Stomach smooth muscle (tissue), 2 donors: ENCODE data around the gene PLPPR1.

Experiments
- H3K27ac ChIP-seq: one replicate; pipeline ENCODE4 v1.7.0; 2013; ENCODE audit warnings: mild to moderate bottlenecking, low read length, inconsistent platforms
- H3K27me3 ChIP-seq, 2 donors: one replicate each; pipeline ENCODE4 v1.7.0; 2013; ENCODE audit warnings: low read length in 2 of 2; ENCODE audit not compliant: insufficient read depth in 2 of 2, control insufficient read depth in 1 of 2
- H3K36me3 ChIP-seq, 2 donors: one replicate each; pipeline ENCODE4 v1.7.0; 2013; ENCODE audit warnings: low read length in 2 of 2; ENCODE audit not compliant: control insufficient read depth in 2 of 2, insufficient read depth in 2 of 2
- H3K4me1 ChIP-seq: one replicate; pipeline ENCODE4 v1.7.0; 2013; ENCODE audit warnings: low read length; ENCODE audit not compliant: control insufficient read depth, insufficient read depth
- H3K4me3 ChIP-seq, 2 donors: one replicate each; pipeline ENCODE4 v1.7.0; 2013; ENCODE audit warnings: low read length in 2 of 2
- H3K9ac ChIP-seq, 2 donors: one replicate each; pipeline ENCODE4 v1.7.0; 2013; ENCODE audit warnings: low read length in 2 of 2, mild to moderate bottlenecking in 1 of 2
- H3K9me3 ChIP-seq, 2 donors: one replicate each; pipeline ENCODE4 v1.7.0; 2013; ENCODE audit warnings: low read length in 2 of 2; ENCODE audit not compliant: control insufficient read depth in 2 of 2
- donor health status: healthy.
- donor health status: Pancreatic carcinoma.

PLPPR1 gene

DNA sequence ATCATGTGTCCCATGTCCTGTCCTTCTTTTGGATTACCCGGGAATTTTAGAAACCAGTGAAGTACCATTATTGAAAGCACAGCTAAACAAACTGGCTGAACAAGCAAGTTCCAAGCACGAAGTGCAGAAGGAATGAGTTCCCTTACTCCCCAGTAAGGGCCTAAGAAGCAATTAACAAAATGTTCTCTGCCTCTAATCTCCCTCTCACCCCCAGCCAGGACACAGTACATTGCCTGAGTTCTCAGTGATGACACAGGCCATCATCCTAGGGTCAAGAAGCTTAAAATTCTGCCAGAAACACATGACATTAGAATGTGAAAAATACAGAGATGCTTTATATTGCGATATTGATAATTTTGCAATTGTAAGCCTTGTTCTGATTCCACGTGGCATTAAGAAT lies 118.0 kb downstream of the PLPPR1 start:
- Histone ChIP-seq H3K9ac (no peak overlapping the region), H3K27me3 (no peaks in the 10 kb centered on the region), H3K36me3 (no peaks in the 10 kb centered on the region), H3K9me3 (peaks cover 0 to 2% of the 10 kb centered on the region in 2 donors), H3K27ac (no peak overlapping the region), H3K4me1 (no peaks in the 10 kb centered on the region), H3K4me3 (no peak overlapping the region)

DNA sequence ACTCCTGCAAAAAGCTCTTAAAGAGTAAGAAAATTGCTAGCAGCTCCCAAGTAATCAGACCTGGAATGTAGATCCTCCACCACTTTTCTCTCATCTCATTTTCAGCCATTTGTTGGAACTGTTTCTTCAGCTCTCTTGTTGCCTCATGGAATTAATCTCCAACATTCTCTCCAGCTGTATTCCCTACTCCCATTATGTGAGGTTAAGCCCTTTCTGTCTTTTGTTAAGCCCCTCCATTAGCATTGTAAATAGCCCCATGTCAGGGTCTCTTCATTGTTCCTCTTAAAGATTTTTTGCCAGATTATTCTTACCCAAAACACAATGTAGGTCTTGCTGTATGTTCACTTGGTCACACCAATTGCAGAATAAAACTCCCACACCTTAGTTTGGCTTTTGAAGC lies 119.8 kb downstream of the PLPPR1 start:
- H3K27me3 ChIP-seq, result no peaks in the 10 kb centered on the region
- H3K4me1 ChIP-seq, result no peaks in the 10 kb centered on the region
- H3K9me3 ChIP-seq, result peaks cover 0 to 4% of the 10 kb centered on the region in 2 donors

DNA sequence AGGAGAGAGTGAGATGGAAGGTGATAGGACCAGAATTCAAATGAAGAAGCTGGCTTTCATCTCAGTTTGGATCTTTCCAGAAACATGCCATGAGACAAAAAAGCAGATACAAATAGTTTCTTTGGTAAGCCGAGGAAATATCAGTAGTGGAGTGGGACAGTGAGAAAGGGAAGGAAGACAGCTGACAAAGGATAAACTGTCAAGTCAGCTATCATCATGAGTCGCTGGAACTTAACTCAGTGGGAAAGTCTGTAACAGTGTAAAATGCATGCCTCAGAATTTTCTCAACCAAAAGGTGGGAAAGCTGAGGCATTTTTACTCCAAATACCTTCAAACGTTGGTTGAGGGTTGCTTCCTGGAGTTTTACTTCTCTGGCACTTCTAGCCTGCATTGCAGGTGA lies 129.8 kb downstream of the PLPPR1 start:
- no peak overlapping the region for H3K27ac ChIP-seq
- H3K9ac ChIP-seq, result no peak overlapping the region
- H3K4me1 ChIP-seq, result no peaks in the 10 kb centered on the region
- no peak overlapping the region for H3K4me3 ChIP-seq
- H3K36me3 ChIP-seq, result no peaks in the 10 kb centered on the region
- H3K9me3 ChIP-seq, result no peaks in the 10 kb centered on the region
- no peaks in the 10 kb centered on the region for H3K27me3 ChIP-seq

More for the DNA sequence above, 119.8 kb downstream of the PLPPR1 start:
- no peak overlapping the region for H3K4me3 ChIP-seq
- H3K36me3 ChIP-seq, result no peaks in the 10 kb centered on the region
- no peak overlapping the region for H3K27ac ChIP-seq
- H3K9ac ChIP-seq, result no peak overlapping the region

DNA sequence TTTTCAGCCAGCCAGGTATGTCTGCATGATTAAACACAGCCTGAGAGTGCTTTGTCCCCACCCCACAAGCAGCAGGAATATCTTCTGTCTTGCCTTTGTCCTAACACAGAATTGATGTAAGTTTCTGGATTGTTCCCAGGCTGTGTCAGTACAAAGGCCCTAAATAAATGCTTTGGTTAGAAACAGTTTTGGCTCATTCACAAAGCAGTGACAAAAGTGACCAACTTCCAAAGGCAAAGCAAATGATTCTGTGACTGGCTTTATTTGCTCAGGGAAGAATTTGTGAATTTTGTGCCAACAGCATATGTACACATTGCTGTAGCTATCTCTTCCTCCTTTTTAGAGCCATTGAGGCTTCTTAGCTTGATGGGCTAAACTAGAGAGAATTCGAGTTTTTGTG lies 133.7 kb downstream of the PLPPR1 start:
- no peaks in the 10 kb centered on the region for H3K36me3 ChIP-seq
- H3K27me3 ChIP-seq, result no peaks in the 10 kb centered on the region
- no peaks in the 10 kb centered on the region for H3K9me3 ChIP-seq
- no peak overlapping the region for H3K27ac ChIP-seq
- no peaks in the 10 kb centered on the region for H3K4me1 ChIP-seq
- no peak overlapping the region for H3K9ac ChIP-seq
- no peak overlapping the region for H3K4me3 ChIP-seq

DNA sequence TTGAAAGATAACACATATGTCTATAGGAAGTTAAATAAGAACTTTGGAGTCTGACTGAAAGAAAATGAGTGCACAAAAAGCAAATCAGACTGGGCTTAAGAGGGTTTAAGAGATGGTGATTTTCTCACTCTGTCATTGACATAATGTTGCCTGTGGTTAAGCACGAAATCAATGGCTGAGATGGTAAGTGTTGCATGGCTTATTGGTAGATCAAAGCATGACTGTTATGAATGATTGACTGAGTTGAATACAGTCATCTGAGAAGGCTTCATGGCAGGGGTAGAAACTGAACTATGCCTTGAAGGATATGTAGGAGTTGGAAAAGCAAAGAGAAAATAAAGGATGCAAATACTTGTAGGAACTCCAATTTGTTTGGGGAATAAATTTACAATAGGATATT lies 136.6 kb downstream of the PLPPR1 start:
- Histone ChIP-seq H3K27ac (no peak overlapping the region), H3K9ac (no peak overlapping the region), H3K9me3 (no peaks in the 10 kb centered on the region), H3K36me3 (no peaks in the 10 kb centered on the region), H3K4me3 (no peak overlapping the region), H3K4me1 (no peaks in the 10 kb centered on the region), H3K27me3 (no peaks in the 10 kb centered on the region)

GRCh38 chr9:101167490-101168134 lies 139.1 kb downstream of the PLPPR1 start:
- Histone ChIP-seq H3K4me1 (no peaks in the 10 kb centered on the region), H3K27me3 (no peaks in the 10 kb centered on the region), H3K36me3 (no peaks in the 10 kb centered on the region), H3K27ac (no peak overlapping the region), H3K4me3 (no peak overlapping the region), H3K9ac (no peak overlapping the region), H3K9me3 (no peaks in the 10 kb centered on the region)

DNA sequence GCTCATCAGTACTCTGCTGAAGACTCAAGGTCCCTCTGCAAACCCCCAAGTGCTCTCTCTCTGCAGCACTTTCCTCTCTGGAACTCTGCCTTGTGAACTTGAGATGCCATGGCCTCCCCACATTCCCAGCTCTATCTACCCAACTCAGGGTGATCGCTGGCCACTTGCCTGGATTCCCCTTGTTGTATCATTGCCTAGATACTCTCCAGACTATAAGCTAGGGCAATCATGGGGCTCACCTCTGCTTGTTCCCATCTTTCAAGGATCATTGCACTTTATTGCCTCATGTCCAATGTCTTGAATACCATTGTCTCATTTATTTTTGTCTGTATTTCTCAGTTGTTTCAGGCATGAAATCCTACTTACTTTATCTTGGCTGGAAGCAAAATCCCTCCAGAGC lies 144.1 kb downstream of the PLPPR1 start:
- Histone ChIP-seq H3K4me3 (no peak overlapping the region), H3K27ac (no peak overlapping the region), H3K27me3 (no peaks in the 10 kb centered on the region)

GRCh38 chr9:101173907-101174306 lies 145.4 kb downstream of the PLPPR1 start:
- no peak overlapping the region for H3K9ac ChIP-seq
- H3K4me3 ChIP-seq, result no peak overlapping the region
- H3K36me3 ChIP-seq, result no peaks in the 10 kb centered on the region
- H3K4me1 ChIP-seq, result no peaks in the 10 kb centered on the region
- H3K27ac ChIP-seq, result no peak overlapping the region
- no peaks in the 10 kb centered on the region for H3K27me3 ChIP-seq
- peaks cover 0 to 6% of the 10 kb centered on the region in 2 donors for H3K9me3 ChIP-seq

More for the DNA sequence above, 144.1 kb downstream of the PLPPR1 start:
- no peaks in the 10 kb centered on the region for H3K4me1 ChIP-seq
- no peak overlapping the region for H3K9ac ChIP-seq
- no peaks in the 10 kb centered on the region for H3K36me3 ChIP-seq
- peaks cover 0 to 6% of the 10 kb centered on the region in 2 donors for H3K9me3 ChIP-seq

- Histone ChIP-seq H3K4me1 (no peaks in the 10 kb centered on the region), H3K9ac (no peak overlapping the region), H3K9me3 (peaks cover 0 to 6% of the 10 kb centered on the region in 2 donors)
Observed at GRCh38 chr9:101176384-101176783, 147.9 kb downstream of the PLPPR1 start.

DNA sequence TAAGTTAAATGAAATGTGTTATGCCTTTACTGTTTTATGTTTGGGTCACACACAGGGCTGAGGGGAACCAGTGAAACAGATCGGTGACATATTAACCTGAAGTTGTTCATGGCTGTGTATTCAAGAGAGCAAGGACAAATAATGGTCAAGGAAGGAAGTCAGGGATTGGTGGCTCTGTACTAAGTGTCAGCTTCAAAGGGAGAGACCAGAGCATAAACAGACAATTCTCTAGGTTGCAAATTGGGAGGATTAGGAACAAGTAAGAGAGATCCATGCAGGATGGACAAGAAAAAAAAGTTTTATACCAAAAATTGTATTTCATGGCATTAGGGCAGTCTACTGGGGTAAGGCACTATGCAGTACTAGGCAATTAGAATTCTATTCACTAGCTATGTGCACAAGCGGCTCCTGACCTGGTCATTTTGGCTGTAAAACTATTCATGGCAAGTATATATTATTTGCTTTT lies 156.3 kb downstream of the PLPPR1 start:
- Histone ChIP-seq H3K9ac (no peak overlapping the region), H3K4me1 (no peaks in the 10 kb centered on the region), H3K27me3 (no peaks in the 10 kb centered on the region), H3K36me3 (no peaks in the 10 kb centered on the region), H3K4me3 (no peak overlapping the region), H3K9me3 (no peaks in the 10 kb centered on the region), H3K27ac (no peak overlapping the region)

More at GRCh38 chr9:101176384-101176783, 147.9 kb downstream of the PLPPR1 start:
- H3K36me3 ChIP-seq, result no peaks in the 10 kb centered on the region
- H3K27ac ChIP-seq, result no peak overlapping the region
- no peak overlapping the region for H3K4me3 ChIP-seq
- no peaks in the 10 kb centered on the region for H3K27me3 ChIP-seq

- Histone ChIP-seq H3K27ac (no peak overlapping the region), H3K4me1 (no peaks in the 10 kb centered on the region), H3K36me3 (no peaks in the 10 kb centered on the region), H3K9ac (no peak overlapping the region), H3K4me3 (no peak overlapping the region), H3K9me3 (no peaks in the 10 kb centered on the region), H3K27me3 (no peaks in the 10 kb centered on the region)
Observed at GRCh38 chr9:101191723-101192122, 163.2 kb downstream of the PLPPR1 start.
